Measurements from ENCODE around the gene STRAP. TPM values are rescaled to one million over a fixed set of nuclear protein-coding genes. Genes with fewer than 3 reads are reported as not detected.

STRAP gene
- total and polyA plus RNA-seq, 2 of the 8 experiments (the other 6 are each of a cell fraction or from before 2014, with no cell fraction given): 107 to 251 TPM

GRCh38 chr12:15875863-15876262 is 6.3 kb upstream of the STRAP start (continued):
- no peak for TF ChIP-seq USF2 (IDR thresholded peaks at IDR 0.05; ENCODE audit: low read length)

All from H1 (cell line).